ENCODE measurements around the gene FGD5. TPM values are rescaled to one million over a fixed set of nuclear protein-coding genes. Genes with fewer than 3 reads are reported as not detected.

The FGD5 gene
- total RNA-seq, 6 experiments from 2014 or later, result not detected

DNA sequence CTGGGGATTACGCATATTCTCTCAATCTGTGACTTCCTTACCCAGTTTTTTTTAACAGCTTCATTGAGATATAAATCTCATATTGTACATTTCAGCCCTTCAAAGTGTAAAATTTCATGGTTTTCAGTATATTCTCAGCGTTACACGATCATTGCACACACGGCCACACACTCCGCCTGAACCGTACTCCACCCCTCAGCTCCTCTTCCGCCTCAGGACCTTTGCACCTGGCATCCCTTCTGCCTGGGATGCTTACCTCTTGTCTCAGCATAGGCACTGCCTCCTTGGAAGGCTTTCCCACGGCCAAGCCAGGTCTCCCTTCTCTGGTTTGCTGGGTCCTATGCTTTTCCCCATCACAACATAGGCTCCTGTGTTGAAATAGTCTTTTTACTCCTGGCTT lies 71.2 kb downstream of the FGD5 start:
- peaks cover 33% of the 10 kb centered on the region for H3K27me3 Mint-ChIP-seq (ENCODE audit: insufficient read depth)
- no peak overlapping the region for H3K27ac Mint-ChIP-seq
- H3K9me3 Mint-ChIP-seq, result no peaks in the 10 kb centered on the region
- no peaks in the 10 kb centered on the region for H3K36me3 Mint-ChIP-seq (ENCODE audit: low read depth)
- TF ChIP-seq, protein P1, sequence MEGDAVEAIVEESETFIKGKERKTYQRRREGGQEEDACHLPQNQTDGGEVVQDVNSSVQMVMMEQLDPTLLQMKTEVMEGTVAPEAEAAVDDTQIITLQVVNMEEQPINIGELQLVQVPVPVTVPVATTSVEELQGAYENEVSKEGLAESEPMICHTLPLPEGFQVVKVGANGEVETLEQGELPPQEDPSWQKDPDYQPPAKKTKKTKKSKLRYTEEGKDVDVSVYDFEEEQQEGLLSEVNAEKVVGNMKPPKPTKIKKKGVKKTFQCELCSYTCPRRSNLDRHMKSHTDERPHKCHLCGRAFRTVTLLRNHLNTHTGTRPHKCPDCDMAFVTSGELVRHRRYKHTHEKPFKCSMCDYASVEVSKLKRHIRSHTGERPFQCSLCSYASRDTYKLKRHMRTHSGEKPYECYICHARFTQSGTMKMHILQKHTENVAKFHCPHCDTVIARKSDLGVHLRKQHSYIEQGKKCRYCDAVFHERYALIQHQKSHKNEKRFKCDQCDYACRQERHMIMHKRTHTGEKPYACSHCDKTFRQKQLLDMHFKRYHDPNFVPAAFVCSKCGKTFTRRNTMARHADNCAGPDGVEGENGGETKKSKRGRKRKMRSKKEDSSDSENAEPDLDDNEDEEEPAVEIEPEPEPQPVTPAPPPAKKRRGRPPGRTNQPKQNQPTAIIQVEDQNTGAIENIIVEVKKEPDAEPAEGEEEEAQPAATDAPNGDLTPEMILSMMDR (IDR thresholded peaks at IDR 0.05), result no peak
- no peak overlapping the region for H3K4me3 Mint-ChIP-seq
- DNase-seq, result no peak
- H3K4me1 Mint-ChIP-seq (ENCODE audit: low read depth), result no peaks in the 10 kb centered on the region

DNA sequence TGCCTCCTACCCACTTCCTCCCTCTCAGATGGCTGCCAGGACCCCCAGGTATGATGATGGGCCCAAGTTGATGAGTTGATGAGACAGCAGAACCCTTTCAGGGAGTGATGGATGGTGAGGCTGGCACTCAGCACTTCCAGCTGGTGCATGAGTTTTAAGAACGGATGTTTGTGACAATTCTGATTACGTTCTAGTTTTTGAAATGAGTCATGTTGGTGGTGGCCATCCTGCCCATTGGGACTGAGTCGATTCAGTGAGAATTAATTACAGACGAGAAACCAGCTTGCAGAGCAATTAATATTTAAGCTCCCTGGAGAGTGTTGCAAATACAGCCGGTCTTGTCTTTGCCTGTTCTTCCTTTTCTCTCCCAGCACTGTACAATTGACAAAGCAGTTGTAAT lies 71.7 kb downstream of the FGD5 start:
- no peaks in the 10 kb centered on the region for H3K4me1 Mint-ChIP-seq (ENCODE audit: low read depth)
- no peak for DNase-seq
- no peak overlapping the region for H3K4me3 Mint-ChIP-seq
- no peaks in the 10 kb centered on the region for H3K36me3 Mint-ChIP-seq (ENCODE audit: low read depth)
- peaks cover 32% of the 10 kb centered on the region for H3K27me3 Mint-ChIP-seq (ENCODE audit: insufficient read depth)
- H3K27ac Mint-ChIP-seq, result no peak overlapping the region
- no peaks in the 10 kb centered on the region for H3K9me3 Mint-ChIP-seq
- TF ChIP-seq, protein P1 (IDR thresholded peaks at IDR 0.05), result no peak

- TF ChIP-seq, protein P1 (IDR thresholded peaks at IDR 0.05), result no peak
- Mint-ChIP-seq H3K4me1 (ENCODE audit: low read depth) (no peaks in the 10 kb centered on the region), H3K4me3 (no peak overlapping the region), H3K9me3 (no peaks in the 10 kb centered on the region), H3K27ac (no peak overlapping the region), H3K36me3 (ENCODE audit: low read depth) (no peaks in the 10 kb centered on the region), H3K27me3 (ENCODE audit: insufficient read depth) (peaks cover 35% of the 10 kb centered on the region)
- DNase-seq, result no peak
Measured at GRCh38 chr3:14891135-14892132, 72.7 kb downstream of the FGD5 start.

- H3K36me3 Mint-ChIP-seq (ENCODE audit: low read depth), result no peaks in the 10 kb centered on the region
- TF ChIP-seq, protein P1 (IDR thresholded peaks at IDR 0.05), result no peak
- no peak overlapping the region for H3K4me3 Mint-ChIP-seq
- H3K27me3 Mint-ChIP-seq (ENCODE audit: insufficient read depth), result peaks cover 40% of the 10 kb centered on the region
- no peaks in the 10 kb centered on the region for H3K4me1 Mint-ChIP-seq (ENCODE audit: low read depth)
- H3K9me3 Mint-ChIP-seq, result no peaks in the 10 kb centered on the region
- DNase-seq, result no peak
- no peak overlapping the region for H3K27ac Mint-ChIP-seq
Measured at GRCh38 chr3:14892226-14892625, 73.5 kb downstream of the FGD5 start.

DNA sequence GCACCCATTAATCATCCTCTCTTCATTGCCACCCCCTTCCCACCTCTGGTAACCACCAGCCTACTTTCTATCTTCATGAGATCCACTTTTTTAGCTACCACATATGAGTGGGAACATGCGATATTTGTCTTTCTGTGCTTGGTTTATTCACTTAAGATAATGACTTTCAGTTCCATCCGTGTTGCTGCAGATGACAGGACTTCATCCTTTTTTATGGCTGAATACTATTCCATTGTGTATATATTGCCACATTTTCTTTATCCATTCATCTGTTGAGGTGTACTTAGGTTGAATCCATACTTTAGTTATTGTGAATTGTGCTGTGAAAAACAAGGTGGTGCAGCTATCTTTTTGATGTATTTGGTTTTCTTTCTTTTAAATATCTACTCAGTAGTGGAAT lies 75.3 kb downstream of the FGD5 start:
- H3K27me3 Mint-ChIP-seq (ENCODE audit: insufficient read depth), result peaks cover 46% of the 10 kb centered on the region
- no peak overlapping the region for H3K27ac Mint-ChIP-seq
- TF ChIP-seq, protein P1 (IDR thresholded peaks at IDR 0.05), result no peak
- H3K4me3 Mint-ChIP-seq, result no peak overlapping the region
- no peaks in the 10 kb centered on the region for H3K9me3 Mint-ChIP-seq
- no peaks in the 10 kb centered on the region for H3K36me3 Mint-ChIP-seq (ENCODE audit: low read depth)
- no peak for DNase-seq
- H3K4me1 Mint-ChIP-seq (ENCODE audit: low read depth), result no peaks in the 10 kb centered on the region

Data from HFFc6 (cell line).